H9 (cell line): ENCODE measurements around the gene KCND2. TPM values are rescaled to one million over a fixed set of nuclear protein-coding genes. Genes with fewer than 3 reads are reported as not detected.

Experiments used
- DNase-seq: peaks from one replicate; pipeline ENCODE4 v3.0.0-alpha.2; 2017
- H2AFZ ChIP-seq: one replicate; pipeline ENCODE4 v1.6.1; 2013; ENCODE audit warnings: mild to moderate bottlenecking, low read length, control low read depth, moderate library complexity
- H2AK5ac ChIP-seq: 2 replicates; pipeline ENCODE4 v1.6.1; 2013; ENCODE audit warnings: low read length, control low read depth, mixed read lengths; ENCODE audit not compliant: insufficient read length
- H2BK120ac ChIP-seq: one replicate; pipeline ENCODE4 v1.6.1; 2013; ENCODE audit warnings: low read depth, mild to moderate bottlenecking, low read length, control low read depth, inconsistent platforms; ENCODE audit not compliant: poor library complexity, severe bottlenecking
- H2BK12ac ChIP-seq: 2 replicates; pipeline ENCODE4 v1.6.1; 2013; ENCODE audit warnings: low read length, control low read depth, mixed read lengths, low read depth; ENCODE audit not compliant: insufficient read length
- H2BK15ac ChIP-seq: 2 replicates; pipeline ENCODE4 v1.6.1; 2013; ENCODE audit warnings: low read depth, low read length, control low read depth
- H2BK20ac ChIP-seq: one replicate; pipeline ENCODE4 v1.6.1; 2013; ENCODE audit warnings: low read depth, mild to moderate bottlenecking, low read length, control low read depth, inconsistent platforms; ENCODE audit not compliant: poor library complexity, severe bottlenecking
- H2BK5ac ChIP-seq: 2 replicates; pipeline ENCODE4 v1.6.1; 2013; ENCODE audit warnings: low read length, control low read depth, mixed read lengths; ENCODE audit not compliant: insufficient read length
- H3K14ac ChIP-seq: 2 replicates; pipeline ENCODE4 v1.6.1; 2013; ENCODE audit warnings: low read length, control low read depth; ENCODE audit not compliant: insufficient read depth
- H3K18ac ChIP-seq: 2 replicates; pipeline ENCODE4 v1.6.1; 2013; ENCODE audit warnings: low read depth, mild to moderate bottlenecking, mixed read lengths, low read length, control low read depth; ENCODE audit not compliant: insufficient read length
- H3K23ac ChIP-seq: 2 replicates; pipeline ENCODE4 v1.6.1; 2013; ENCODE audit warnings: low read length, control low read depth, mixed read lengths, low read depth; ENCODE audit not compliant: insufficient read length
- H3K23me2 ChIP-seq: 2 replicates; pipeline ENCODE4 v1.6.1; 2013; ENCODE audit warnings: low read depth, mild to moderate bottlenecking, mixed read lengths, low read length, control low read depth; ENCODE audit not compliant: insufficient read length, poor library complexity, severe bottlenecking
- H3K27ac ChIP-seq: 2 replicates; pipeline ENCODE4 v1.5.1; 2013; ENCODE audit warnings: low read length, control low read depth, mixed read lengths, low read depth; ENCODE audit not compliant: insufficient read length
- H3K27me3 ChIP-seq: 2 replicates; pipeline ENCODE4 v1.6.1; 2013; ENCODE audit warnings: low read length, control low read depth, inconsistent platforms; ENCODE audit not compliant: insufficient read depth
- H3K4ac ChIP-seq: 2 replicates; pipeline ENCODE4 v1.6.1; 2013; ENCODE audit warnings: low read depth, mild to moderate bottlenecking, control low read depth, inconsistent platforms, low read length, moderate library complexity
- H3K4me1 ChIP-seq: 2 replicates; pipeline ENCODE4 v1.6.1; 2013; ENCODE audit warnings: low read length, control low read depth, inconsistent platforms; ENCODE audit not compliant: insufficient read depth
- H3K4me2 ChIP-seq: 2 replicates; pipeline ENCODE4 v1.6.1; 2013; ENCODE audit warnings: low read length, control low read depth, mixed read lengths; ENCODE audit not compliant: insufficient read length, insufficient read depth
- H3K56ac ChIP-seq: 2 replicates; pipeline ENCODE4 v1.6.1; 2013; ENCODE audit warnings: low read depth, mild to moderate bottlenecking, mixed read lengths, low read length, control low read depth; ENCODE audit not compliant: insufficient read length
- H3K79me1 ChIP-seq: 2 replicates; pipeline ENCODE4 v1.6.1; 2013; ENCODE audit warnings: low read depth, mild to moderate bottlenecking, moderate library complexity, low read length, control low read depth, inconsistent platforms; ENCODE audit not compliant: insufficient read depth, poor library complexity, severe bottlenecking
- H3K79me2 ChIP-seq: 2 replicates; pipeline ENCODE4 v1.6.1; 2013; ENCODE audit warnings: low read length, control low read depth, inconsistent platforms; ENCODE audit not compliant: insufficient read depth
- H3K9ac ChIP-seq: 2 replicates; pipeline ENCODE4 v1.6.1; 2013; ENCODE audit warnings: low read length, control low read depth, mixed read lengths; ENCODE audit not compliant: insufficient read length; ENCODE audit errors: extremely low read depth
- H3K9me3 ChIP-seq: one replicate; pipeline ENCODE4 v1.6.1; 2013; ENCODE audit warnings: low read depth, low read length, inconsistent platforms; ENCODE audit not compliant: control insufficient read depth
- H3T11ph ChIP-seq: one replicate; pipeline ENCODE4 v1.6.1; 2013; ENCODE audit warnings: mild to moderate bottlenecking, low read length, control low read depth, inconsistent platforms
- H4K20me1 ChIP-seq: one replicate; pipeline ENCODE4 v1.6.1; 2013; ENCODE audit not compliant: control insufficient read depth, insufficient read length, insufficient read depth
- H4K5ac ChIP-seq: 2 replicates; pipeline ENCODE4 v1.6.1; 2013; ENCODE audit warnings: low read depth, mild to moderate bottlenecking, mixed read lengths, low read length, control low read depth; ENCODE audit not compliant: insufficient read length
- H4K8ac ChIP-seq: replicated peaks from 2 replicates; pipeline ENCODE4 v1.6.1; 2013; ENCODE audit warnings: low read length, control low read depth, mixed read lengths, low read depth; ENCODE audit not compliant: insufficient read length
- H4K91ac ChIP-seq: 2 replicates; pipeline ENCODE4 v1.6.1; 2013; ENCODE audit warnings: low read depth, mild to moderate bottlenecking, moderate library complexity, mixed read lengths, low read length, control low read depth; ENCODE audit not compliant: insufficient read length
- H3K27ac Mint-ChIP-seq, 3 experiments: 2 replicates in 2 of 3; 3 replicates in 1 of 3; pipeline ENCODE4 v1.8.0; 2020 to 2021; ENCODE audit warnings: mixed read lengths in 3 of 3, mild to moderate bottlenecking in 1 of 3, moderate library complexity in 1 of 3
- H3K27me3 Mint-ChIP-seq: 2 replicates; pipeline ENCODE4 v1.8.0; 2021; ENCODE audit warnings: low read depth, mild to moderate bottlenecking, moderate library complexity, mixed read lengths
- H3K36me3 Mint-ChIP-seq, 3 experiments: 2 replicates in 2 of 3; 3 replicates in 1 of 3; pipeline ENCODE4 v1.8.0; 2020 to 2021; ENCODE audit warnings: low read depth in 3 of 3, mixed read lengths in 3 of 3; ENCODE audit not compliant: insufficient read depth in 1 of 3
- H3K4me1 Mint-ChIP-seq, 2 experiments: 2 replicates each; pipeline ENCODE4 v1.8.0; 2020; ENCODE audit warnings: mixed read lengths in 2 of 2
- H3K4me3 Mint-ChIP-seq, 2 experiments: 2 replicates in 1 of 2; 3 replicates in 1 of 2; pipeline ENCODE4 v1.8.0; 2020 to 2021; ENCODE audit warnings: mild to moderate bottlenecking in 2 of 2, mixed read lengths in 2 of 2, moderate library complexity in 1 of 2
- H3K9me3 Mint-ChIP-seq, 2 experiments: 2 replicates in 1 of 2; 3 replicates in 1 of 2; pipeline ENCODE4 v1.8.0; 2020; ENCODE audit warnings: mild to moderate bottlenecking in 2 of 2, mixed read lengths in 2 of 2, moderate library complexity in 1 of 2
- CTCF ChIP-seq: fragments of 200-600 bp; sonication (generic); conservative IDR thresholded peaks from 3 replicates; pipeline ENCODE4 v1.8.0; 2021; ENCODE audit warnings: antibody characterized with exemption, mild to moderate bottlenecking
- WGBS: extraction: QIAGEN DNeasy Blood & Tissue Kit; methylation state at CpG from one replicate; pipeline ENCODE4 v1.1.7; 2013; ENCODE audit warnings: missing lambda C conversion rate, low lambda C conversion rate, mixed read lengths; ENCODE audit not compliant: insufficient read length; ENCODE audit errors: extremely low coverage; 5-methylcytosine and 5-hydroxymethylcytosine counted together
- total RNA-seq: library from RNA; stranded (reverse); gene quantifications from 2 replicates; pipeline ENCODE4 v1.2.1, GENCODE V29; 2021

Gene KCND2
- total RNA-seq, 1 experiment from 2014 or later, result 6.4 TPM

- Mint-ChIP-seq H3K4me1 (peaks cover 44 to 48% of the 10 kb centered on the region in 2 experiments), H3K9me3 (no peaks in the 10 kb centered on the region; a peak in 2 of 5 replicates), H3K4me3 (peak overlapping the region; percentile 96 to 100), H3K27me3 (peaks cover 22% of the 10 kb centered on the region), H3K36me3 (peaks cover 9 to 11% (median 9%) of the 10 kb centered on the region in 3 experiments), H3K27ac (no peak overlapping the region)
- no peak for DNase-seq
- Histone ChIP-seq H3K4me2 (peak overlapping the region; percentile 84), H3K23ac (no peak overlapping the region), H4K91ac (no peak overlapping the region), H2BK20ac (no peak overlapping the region), H2AFZ (no peak overlapping the region), H3K9me3 (no peaks in the 10 kb centered on the region), H2AK5ac (no peak overlapping the region), H4K5ac (no peak overlapping the region), H3K18ac (no peak overlapping the region), H2BK5ac (no peak overlapping the region), H3K27ac (no peak overlapping the region), H4K20me1 (no peaks in the 10 kb centered on the region), H3T11ph (no peak overlapping the region), H3K79me1 (no peaks in the 10 kb centered on the region), H3K4ac (no peak overlapping the region), H3K9ac (no peak overlapping the region), H2BK12ac (no peak overlapping the region), H2BK120ac (no peak overlapping the region), H2BK15ac (no peak overlapping the region), H3K23me2 (peaks cover 12% of the 10 kb centered on the region), H4K8ac (no peak overlapping the region), H3K14ac (no peak overlapping the region), H3K4me1 (no peaks in the 10 kb centered on the region), H3K27me3 (no peaks in the 10 kb centered on the region; the same call in 1 of the 2 replicates), H3K79me2 (no peaks in the 10 kb centered on the region; the same call in 1 of the 2 replicates), H3K56ac (no peak overlapping the region)
- no CpG with 5 or more reads among the region's 16 CpGs for WGBS
- no peak for TF ChIP-seq CTCF
These were observed 1.5 kb downstream of the KCND2 start for GRCh38 chr7:120274482-120274881.
